Measurements from ENCODE around the gene ANK2.
A peak's percentile ranks its signal among the peaks of the same experiment; 100 is the strongest.

ANK2 gene

DNA sequence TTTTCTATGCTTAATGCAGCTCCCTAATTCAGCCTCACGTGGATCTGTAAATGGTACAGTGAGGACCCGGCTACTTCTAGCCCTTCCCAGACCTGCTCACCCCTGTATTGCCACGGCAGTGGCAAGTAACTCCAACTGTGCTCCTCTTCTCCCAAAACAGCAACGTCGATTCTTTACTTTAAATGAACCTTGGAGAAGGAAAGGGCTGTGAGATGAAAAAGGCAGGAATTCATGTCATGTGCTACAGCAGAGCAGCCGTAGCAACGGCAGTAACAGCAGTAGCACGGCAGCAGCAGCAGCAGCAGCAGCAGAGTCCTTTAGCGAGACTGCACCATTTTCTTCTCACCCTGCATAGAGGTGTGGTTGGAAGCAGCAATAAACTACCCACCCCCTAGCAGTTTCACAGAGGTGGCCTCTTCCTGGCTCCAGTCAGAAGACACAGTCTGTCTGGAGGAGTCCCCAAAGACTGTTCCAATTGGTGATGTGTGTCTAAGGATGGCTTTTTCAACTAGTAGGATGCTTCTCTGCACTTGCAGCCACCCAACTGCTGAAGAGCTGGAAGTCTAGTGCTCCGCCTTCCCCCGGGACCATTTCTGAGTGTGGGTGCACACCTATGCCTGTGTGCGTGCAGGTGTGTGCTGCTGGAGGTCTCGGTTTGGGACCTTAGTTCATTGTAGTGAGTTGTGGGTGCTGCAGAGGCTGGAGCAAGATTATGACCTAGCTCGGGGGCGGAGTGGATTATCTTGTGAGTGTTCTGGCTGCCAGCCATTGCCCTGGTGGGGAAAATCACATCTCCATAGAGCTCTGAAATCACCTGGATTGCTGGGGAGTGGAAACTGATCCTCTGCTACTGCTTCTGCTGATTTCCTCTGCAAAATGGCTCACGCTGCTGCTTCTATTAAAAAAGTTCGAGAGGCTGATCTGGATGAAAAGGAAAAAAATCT, 67.2 kb downstream of the ANK2 start:
- H3K4me3 ChIP-seq (ENCODE audit: low read length) = no peak overlapping the region
- no peak for DNase-seq (ENCODE audit: low read depth)
- TF ChIP-seq, protein P1, sequence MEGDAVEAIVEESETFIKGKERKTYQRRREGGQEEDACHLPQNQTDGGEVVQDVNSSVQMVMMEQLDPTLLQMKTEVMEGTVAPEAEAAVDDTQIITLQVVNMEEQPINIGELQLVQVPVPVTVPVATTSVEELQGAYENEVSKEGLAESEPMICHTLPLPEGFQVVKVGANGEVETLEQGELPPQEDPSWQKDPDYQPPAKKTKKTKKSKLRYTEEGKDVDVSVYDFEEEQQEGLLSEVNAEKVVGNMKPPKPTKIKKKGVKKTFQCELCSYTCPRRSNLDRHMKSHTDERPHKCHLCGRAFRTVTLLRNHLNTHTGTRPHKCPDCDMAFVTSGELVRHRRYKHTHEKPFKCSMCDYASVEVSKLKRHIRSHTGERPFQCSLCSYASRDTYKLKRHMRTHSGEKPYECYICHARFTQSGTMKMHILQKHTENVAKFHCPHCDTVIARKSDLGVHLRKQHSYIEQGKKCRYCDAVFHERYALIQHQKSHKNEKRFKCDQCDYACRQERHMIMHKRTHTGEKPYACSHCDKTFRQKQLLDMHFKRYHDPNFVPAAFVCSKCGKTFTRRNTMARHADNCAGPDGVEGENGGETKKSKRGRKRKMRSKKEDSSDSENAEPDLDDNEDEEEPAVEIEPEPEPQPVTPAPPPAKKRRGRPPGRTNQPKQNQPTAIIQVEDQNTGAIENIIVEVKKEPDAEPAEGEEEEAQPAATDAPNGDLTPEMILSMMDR (conservative IDR thresholded peaks at IDR 0.05; ENCODE audit: low read length) = no peak

- no peak for DNase-seq (ENCODE audit: low read depth)
- no peak overlapping the region for H3K4me3 ChIP-seq (ENCODE audit: low read length)
- TF ChIP-seq, protein P1 (conservative IDR thresholded peaks at IDR 0.05; ENCODE audit: low read length) = no peak
Measured at GRCh38 chr4:113117358-113117702, 67.9 kb downstream of the ANK2 start.

DNA sequence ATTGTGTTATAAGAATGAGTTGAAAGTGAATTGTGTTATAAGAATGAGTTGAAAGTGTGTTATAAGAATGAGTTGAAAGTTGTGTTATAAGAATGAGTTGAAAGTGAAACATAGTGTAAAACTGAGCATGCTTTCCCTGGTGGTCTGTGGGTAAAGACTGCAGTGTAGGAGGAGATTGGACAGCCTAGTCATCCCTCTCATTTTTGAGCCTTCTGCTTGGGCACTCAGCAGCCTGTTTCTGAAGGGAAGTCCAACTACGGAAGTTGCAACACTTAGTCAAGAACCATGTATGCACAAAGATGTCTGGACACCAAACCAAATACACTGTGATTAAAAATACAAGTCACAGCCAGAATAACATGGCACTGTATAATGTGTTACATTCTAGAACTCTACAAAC, 72.6 kb downstream of the ANK2 start:
- no peak overlapping the region for H3K4me3 ChIP-seq (ENCODE audit: low read length)

DNA sequence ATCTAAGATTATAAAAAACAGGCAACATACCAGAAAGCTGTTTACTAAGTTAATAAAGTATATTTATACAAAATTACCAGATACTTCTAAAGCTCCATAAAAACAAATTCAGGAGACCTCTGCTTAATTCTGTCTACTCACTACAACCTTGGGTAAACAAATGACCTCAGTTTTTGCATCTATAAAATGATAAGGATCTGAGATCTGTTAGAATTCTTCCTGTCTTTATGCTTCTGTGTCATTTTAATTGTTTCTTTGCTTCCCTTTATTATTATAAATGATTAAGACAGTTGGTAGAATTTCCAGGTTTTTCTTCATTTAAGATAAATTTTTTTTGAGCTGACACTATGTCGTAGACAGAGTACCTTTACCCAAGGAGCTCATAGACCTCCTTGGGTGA, 76.0 kb downstream of the ANK2 start:
- H3K4me3 ChIP-seq (ENCODE audit: low read length) = no peak overlapping the region
- TF ChIP-seq, protein P1 (conservative IDR thresholded peaks at IDR 0.05; ENCODE audit: low read length) = no peak

More for the DNA sequence above, 72.6 kb downstream of the ANK2 start:
- no peak for DNase-seq (ENCODE audit: low read depth)
- TF ChIP-seq, protein P1 (conservative IDR thresholded peaks at IDR 0.05; ENCODE audit: low read length) = no peak

GRCh38 chr4:113131136-113131535, 81.7 kb downstream of the ANK2 start:
- DNase-seq (ENCODE audit: low read depth) = no peak
- H3K4me3 ChIP-seq (ENCODE audit: low read length) = no peak overlapping the region
- TF ChIP-seq, protein P1 (conservative IDR thresholded peaks at IDR 0.05; ENCODE audit: low read length) = no peak

More for the DNA sequence above, 76.0 kb downstream of the ANK2 start:
- no peak for DNase-seq (ENCODE audit: low read depth)

- TF ChIP-seq, protein P1 (conservative IDR thresholded peaks at IDR 0.05; ENCODE audit: low read length) = no peak
- H3K4me3 ChIP-seq (ENCODE audit: low read length) = no peak overlapping the region
- no peak for DNase-seq (ENCODE audit: low read depth)
Measured at GRCh38 chr4:113131621-113132020, 82.2 kb downstream of the ANK2 start.

- H3K4me3 ChIP-seq (ENCODE audit: low read length) = no peak overlapping the region
- TF ChIP-seq, protein P1 (conservative IDR thresholded peaks at IDR 0.05; ENCODE audit: low read length) = no peak
- peak; percentile 78 for DNase-seq (ENCODE audit: low read depth)
Measured at GRCh38 chr4:113141901-113142346, 92.5 kb downstream of the ANK2 start.

Data from AG10803 (cell line).